Osteocyte (in vitro differentiated cells): ENCODE measurements around the gene C14orf180. TPM values are rescaled to one million over a fixed set of nuclear protein-coding genes. Genes with fewer than 3 reads are reported as not detected.

Experiments used
- DNase-seq: peaks from one replicate; pipeline ENCODE4 v3.0.0; 2021; ENCODE audit warnings: mixed read lengths; ENCODE audit not compliant: unreplicated experiment; ENCODE audit errors: extremely low spot score
- H3K27ac Mint-ChIP-seq: one replicate; pipeline ENCODE4 v1.8.0; 2021; ENCODE audit warnings: mild to moderate bottlenecking, mixed read lengths; ENCODE audit not compliant: unreplicated experiment
- H3K27me3 Mint-ChIP-seq: one replicate; pipeline ENCODE4 v1.8.0; 2021; ENCODE audit warnings: mixed read lengths; ENCODE audit not compliant: unreplicated experiment
- H3K36me3 Mint-ChIP-seq: one replicate; pipeline ENCODE4 v1.8.0; 2021; ENCODE audit warnings: mixed read lengths; ENCODE audit not compliant: unreplicated experiment
- H3K4me1 Mint-ChIP-seq: one replicate; pipeline ENCODE4 v1.8.0; 2021; ENCODE audit warnings: mixed read lengths; ENCODE audit not compliant: unreplicated experiment
- H3K4me3 Mint-ChIP-seq: one replicate; pipeline ENCODE4 v1.8.0; 2021; ENCODE audit warnings: mild to moderate bottlenecking, moderate library complexity, mixed read lengths; ENCODE audit not compliant: unreplicated experiment
- H3K9me3 Mint-ChIP-seq: one replicate; pipeline ENCODE4 v1.8.0; 2021; ENCODE audit warnings: mixed read lengths; ENCODE audit not compliant: unreplicated experiment
- total RNA-seq: library from RNA; stranded (reverse); gene quantifications from 2 replicates; pipeline ENCODE4 v1.2.1, GENCODE V29; 2021
- TF ChIP-seq, protein P1 (sequence below): fragments of 200-600 bp; sonication (generic); IDR thresholded peaks from 2 replicates; pipeline ENCODE4 v1.5.0; 2021; ENCODE audit warnings: antibody characterized with exemption, mild to moderate bottlenecking, moderate library complexity

C14orf180 gene
- total RNA-seq, 1 donor from 2014 or later: not detected

DNA sequence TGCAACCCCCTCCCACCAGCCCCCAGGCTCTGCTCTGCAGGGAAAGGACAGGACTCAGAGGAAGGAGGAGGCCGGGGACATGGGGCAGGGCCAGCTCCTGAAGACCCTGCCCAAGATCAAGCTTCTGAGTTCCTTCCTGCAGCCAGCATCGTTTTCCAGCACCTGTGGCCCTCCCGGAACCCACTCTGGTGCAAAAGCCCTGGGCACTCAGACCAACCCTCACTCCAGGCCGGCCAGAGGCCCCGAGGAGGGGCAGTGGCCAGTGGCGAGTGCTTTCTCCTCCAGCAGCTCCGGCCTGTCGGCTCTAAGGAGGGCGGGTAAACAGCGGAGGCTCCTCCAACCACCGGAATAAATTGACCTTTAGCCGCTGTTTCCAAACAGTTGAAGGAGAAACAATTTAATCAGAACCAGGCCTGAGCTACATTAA is 14.2 kb downstream of the C14orf180 start:
- Mint-ChIP-seq H3K4me1 (no peaks in the 10 kb centered on the region), H3K9me3 (no peaks in the 10 kb centered on the region), H3K36me3 (no peaks in the 10 kb centered on the region), H3K27me3 (peaks cover 6% of the 10 kb centered on the region), H3K4me3 (no peak overlapping the region), H3K27ac (no peak overlapping the region)
- no peak for DNase-seq
- TF ChIP-seq, protein P1, sequence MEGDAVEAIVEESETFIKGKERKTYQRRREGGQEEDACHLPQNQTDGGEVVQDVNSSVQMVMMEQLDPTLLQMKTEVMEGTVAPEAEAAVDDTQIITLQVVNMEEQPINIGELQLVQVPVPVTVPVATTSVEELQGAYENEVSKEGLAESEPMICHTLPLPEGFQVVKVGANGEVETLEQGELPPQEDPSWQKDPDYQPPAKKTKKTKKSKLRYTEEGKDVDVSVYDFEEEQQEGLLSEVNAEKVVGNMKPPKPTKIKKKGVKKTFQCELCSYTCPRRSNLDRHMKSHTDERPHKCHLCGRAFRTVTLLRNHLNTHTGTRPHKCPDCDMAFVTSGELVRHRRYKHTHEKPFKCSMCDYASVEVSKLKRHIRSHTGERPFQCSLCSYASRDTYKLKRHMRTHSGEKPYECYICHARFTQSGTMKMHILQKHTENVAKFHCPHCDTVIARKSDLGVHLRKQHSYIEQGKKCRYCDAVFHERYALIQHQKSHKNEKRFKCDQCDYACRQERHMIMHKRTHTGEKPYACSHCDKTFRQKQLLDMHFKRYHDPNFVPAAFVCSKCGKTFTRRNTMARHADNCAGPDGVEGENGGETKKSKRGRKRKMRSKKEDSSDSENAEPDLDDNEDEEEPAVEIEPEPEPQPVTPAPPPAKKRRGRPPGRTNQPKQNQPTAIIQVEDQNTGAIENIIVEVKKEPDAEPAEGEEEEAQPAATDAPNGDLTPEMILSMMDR: no peak

GRCh38 chr14:104594310-104595046 is 14.9 kb downstream of the C14orf180 start:
- H3K36me3 Mint-ChIP-seq: no peaks in the 10 kb centered on the region
- TF ChIP-seq, protein P1: no peak

GRCh38 chr14:104595116-104595675 is 15.6 kb downstream of the C14orf180 start:
- H3K9me3 Mint-ChIP-seq: no peaks in the 10 kb centered on the region
- TF ChIP-seq, protein P1: no peak
- DNase-seq: no peak
- H3K27me3 Mint-ChIP-seq: peaks cover 6% of the 10 kb centered on the region
- no peak overlapping the region for H3K4me3 Mint-ChIP-seq
- H3K27ac Mint-ChIP-seq: no peak overlapping the region
- H3K4me1 Mint-ChIP-seq: no peaks in the 10 kb centered on the region
- H3K36me3 Mint-ChIP-seq: no peaks in the 10 kb centered on the region

More at GRCh38 chr14:104594310-104595046, 14.9 kb downstream of the C14orf180 start:
- Mint-ChIP-seq H3K27me3 (peaks cover 6% of the 10 kb centered on the region), H3K9me3 (no peaks in the 10 kb centered on the region), H3K4me3 (no peak overlapping the region), H3K4me1 (no peaks in the 10 kb centered on the region), H3K27ac (no peak overlapping the region)
- no peak for DNase-seq

- DNase-seq: no peak
- H3K36me3 Mint-ChIP-seq: no peaks in the 10 kb centered on the region
- no peaks in the 10 kb centered on the region for H3K4me1 Mint-ChIP-seq
- H3K27me3 Mint-ChIP-seq: peaks cover 10% of the 10 kb centered on the region
- no peak overlapping the region for H3K4me3 Mint-ChIP-seq
- H3K27ac Mint-ChIP-seq: no peak overlapping the region
- H3K9me3 Mint-ChIP-seq: no peaks in the 10 kb centered on the region
- TF ChIP-seq, protein P1: no peak
These were observed 16.4 kb downstream of the C14orf180 start for GRCh38 chr14:104595911-104596450.

GRCh38 chr14:104596451-104596918 is 16.9 kb downstream of the C14orf180 start:
- H3K9me3 Mint-ChIP-seq: no peaks in the 10 kb centered on the region
- H3K27ac Mint-ChIP-seq: no peak overlapping the region
- H3K4me1 Mint-ChIP-seq: no peaks in the 10 kb centered on the region
- no peak for DNase-seq
- TF ChIP-seq, protein P1: no peak
- peaks cover 10% of the 10 kb centered on the region for H3K27me3 Mint-ChIP-seq
- no peaks in the 10 kb centered on the region for H3K36me3 Mint-ChIP-seq
- H3K4me3 Mint-ChIP-seq: no peak overlapping the region
